HG03103 (cell line): ENCODE results near the gene NFE2L3.
"Not testable (repeated sequence)": the region's sequence is repeated elsewhere in the genome, so short reads cannot be mapped to it uniquely, and the experiment has no call there.

Experiments
- ATAC-seq: cut with Tn5 transposase; IDR thresholded peaks from one replicate; pipeline ENCODE4 v1.9.1; 2021; ENCODE audit warnings: low read depth; ENCODE audit not compliant: unreplicated experiment

NFE2L3 gene

DNA sequence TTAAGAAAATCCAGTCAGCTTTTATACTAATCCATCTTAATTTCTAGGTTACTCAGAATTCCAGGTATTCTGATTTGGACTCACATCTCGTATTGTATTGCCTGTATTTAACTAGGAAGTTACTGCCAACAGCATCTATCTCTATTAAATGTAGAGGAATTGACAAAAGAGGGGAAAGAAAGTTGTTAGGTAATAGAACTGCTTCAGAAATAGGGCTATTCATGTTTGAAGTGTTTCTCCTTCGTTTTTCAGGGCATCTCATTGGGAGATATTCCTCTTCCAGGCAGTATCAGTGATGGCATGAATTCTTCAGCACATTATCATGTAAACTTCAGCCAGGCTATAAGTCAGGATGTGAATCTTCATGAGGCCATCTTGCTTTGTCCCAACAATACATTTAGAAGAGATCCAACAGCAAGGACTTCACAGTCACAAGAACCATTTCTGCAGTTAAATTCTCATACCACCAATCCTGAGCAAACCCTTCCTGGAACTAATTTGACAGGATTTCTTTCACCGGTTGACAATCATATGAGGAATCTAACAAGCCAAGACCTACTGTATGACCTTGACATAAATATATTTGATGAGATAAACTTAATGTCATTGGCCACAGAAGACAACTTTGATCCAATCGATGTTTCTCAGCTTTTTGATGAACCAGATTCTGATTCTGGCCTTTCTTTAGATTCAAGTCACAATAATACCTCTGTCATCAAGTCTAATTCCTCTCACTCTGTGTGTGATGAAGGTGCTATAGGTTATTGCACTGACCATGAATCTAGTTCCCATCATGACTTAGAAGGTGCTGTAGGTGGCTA, 32.5 kb downstream of the NFE2L3 start:
- ATAC-seq = not testable (repeated sequence)

- no peak for ATAC-seq
Observed at GRCh38 chr7:26185131-26185843, 33.3 kb downstream of the NFE2L3 start.

DNA sequence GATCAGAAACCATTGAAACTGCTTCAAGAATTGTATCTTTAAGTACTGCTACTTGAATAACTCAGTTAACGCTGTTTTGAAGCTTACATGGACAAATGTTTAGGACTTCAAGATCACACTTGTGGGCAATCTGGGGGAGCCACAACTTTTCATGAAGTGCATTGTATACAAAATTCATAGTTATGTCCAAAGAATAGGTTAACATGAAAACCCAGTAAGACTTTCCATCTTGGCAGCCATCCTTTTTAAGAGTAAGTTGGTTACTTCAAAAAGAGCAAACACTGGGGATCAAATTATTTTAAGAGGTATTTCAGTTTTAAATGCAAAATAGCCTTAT, 33.8 kb downstream of the NFE2L3 start:
- no peak for ATAC-seq

GRCh38 chr7:26186364-26187311, 34.6 kb downstream of the NFE2L3 start:
- ATAC-seq = no peak

DNA sequence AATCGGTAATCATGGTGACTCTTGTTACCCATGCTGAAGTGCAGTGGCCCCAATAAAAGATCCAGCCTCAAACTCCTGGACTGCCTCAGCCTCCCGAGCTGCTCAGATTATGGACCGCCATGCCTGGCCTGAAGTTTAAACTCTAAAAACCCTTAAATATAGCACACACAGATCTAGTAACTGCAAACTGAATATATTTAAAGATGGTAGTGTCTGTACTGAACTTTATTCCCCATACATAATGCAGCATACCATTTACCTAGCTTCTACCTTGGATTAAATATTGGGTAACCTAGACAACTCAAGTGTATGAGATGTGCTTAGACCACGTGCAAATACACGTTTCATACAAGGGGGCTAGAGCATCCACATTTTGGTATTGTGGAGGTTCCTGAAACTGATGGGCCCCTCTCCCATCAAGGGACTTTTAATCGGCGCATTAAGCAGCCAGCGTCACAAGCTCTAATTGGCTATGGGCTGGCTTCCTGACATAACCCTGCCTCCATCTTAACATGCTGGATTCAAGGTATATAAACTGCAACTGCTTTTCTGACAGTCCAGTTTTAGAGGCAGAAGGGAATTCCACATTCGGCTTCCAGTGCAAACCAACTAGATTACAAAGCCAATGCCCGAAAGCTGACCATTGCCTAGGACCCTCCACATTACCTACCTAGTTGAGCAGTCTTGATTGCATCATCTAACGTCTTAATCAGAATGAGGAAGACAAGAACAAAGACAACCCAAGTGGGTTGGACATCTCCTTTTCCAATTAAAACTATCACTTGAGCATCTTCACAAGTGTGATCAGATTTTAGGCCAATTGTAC, 35.6 kb downstream of the NFE2L3 start:
- no peak for ATAC-seq

- no peak for ATAC-seq
Observed at GRCh38 chr7:26188206-26188956, 36.4 kb downstream of the NFE2L3 start.

- no peak for ATAC-seq
Observed at GRCh38 chr7:26188957-26189541, 37.1 kb downstream of the NFE2L3 start.

DNA sequence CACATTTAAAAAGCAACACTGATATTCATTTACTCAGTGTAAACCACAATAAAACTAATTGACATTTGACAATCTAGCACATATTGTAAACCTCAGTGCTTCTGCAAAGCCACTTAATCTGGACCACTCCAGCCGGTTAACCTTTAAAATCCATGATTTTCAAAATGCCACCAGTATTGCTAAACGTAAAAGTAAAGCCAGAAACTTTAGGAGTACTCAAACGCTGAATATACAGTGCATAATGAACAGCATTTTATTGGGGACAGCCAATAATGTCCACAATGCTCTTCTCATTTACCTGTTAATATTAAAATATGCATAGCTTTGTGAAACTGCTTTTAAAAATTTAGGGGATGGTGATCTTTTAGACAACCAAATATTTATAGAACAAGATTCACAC, 37.7 kb downstream of the NFE2L3 start:
- no peak for ATAC-seq

DNA sequence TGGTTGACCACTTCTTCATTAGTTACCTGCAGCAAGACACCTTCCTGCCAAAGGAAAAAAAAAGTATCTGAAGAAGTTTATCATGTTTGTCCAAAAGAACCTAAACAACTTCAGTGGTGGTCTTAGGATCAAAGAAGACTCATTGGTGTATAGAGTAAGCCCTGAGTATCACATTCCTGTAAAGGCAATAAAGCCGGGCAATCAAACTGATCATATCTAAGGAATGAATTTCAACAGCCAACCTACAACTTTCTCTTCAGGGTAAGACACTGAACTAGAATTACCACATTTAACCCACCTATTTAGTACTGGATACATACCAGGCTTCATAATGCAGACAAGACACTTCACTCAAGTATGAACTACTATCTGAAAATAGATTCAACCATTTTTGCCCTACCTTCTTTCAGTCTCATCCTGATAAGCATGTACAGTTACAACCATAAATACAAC, 38.4 kb downstream of the NFE2L3 start:
- no peak for ATAC-seq

DNA sequence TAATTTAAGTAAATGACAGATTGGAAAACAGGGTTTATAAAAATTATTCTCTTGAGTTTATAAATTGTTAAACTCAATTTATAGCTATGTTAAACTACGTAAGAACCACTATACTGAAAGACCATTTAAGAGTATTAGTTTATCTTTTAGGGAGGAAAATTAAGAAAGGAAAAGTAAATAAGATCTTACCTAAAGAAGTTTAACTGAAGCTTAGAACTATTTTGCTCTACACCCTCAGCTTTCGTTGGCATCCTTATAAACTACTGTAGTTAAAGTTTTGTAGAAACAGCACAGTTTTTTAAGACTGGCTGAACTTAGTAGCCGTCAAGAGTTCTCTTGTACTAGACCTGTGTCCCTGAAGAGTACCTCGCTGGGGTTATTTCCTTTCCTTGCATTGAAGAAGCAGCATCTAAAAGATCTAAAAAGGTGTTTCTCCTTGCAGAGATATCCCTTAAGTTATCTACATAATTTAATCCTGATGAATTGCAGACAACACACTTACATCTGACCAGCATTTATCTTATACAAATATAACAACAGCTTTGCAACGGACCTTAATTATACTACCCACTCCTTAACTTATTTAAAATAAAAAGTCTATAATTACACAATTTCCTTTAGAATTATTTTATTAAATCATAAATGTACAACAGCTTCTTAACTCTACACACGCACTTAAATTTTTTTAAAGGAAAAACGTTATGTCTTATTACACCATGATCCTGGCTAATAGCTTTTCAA, 39.4 kb downstream of the NFE2L3 start:
- no peak for ATAC-seq

DNA sequence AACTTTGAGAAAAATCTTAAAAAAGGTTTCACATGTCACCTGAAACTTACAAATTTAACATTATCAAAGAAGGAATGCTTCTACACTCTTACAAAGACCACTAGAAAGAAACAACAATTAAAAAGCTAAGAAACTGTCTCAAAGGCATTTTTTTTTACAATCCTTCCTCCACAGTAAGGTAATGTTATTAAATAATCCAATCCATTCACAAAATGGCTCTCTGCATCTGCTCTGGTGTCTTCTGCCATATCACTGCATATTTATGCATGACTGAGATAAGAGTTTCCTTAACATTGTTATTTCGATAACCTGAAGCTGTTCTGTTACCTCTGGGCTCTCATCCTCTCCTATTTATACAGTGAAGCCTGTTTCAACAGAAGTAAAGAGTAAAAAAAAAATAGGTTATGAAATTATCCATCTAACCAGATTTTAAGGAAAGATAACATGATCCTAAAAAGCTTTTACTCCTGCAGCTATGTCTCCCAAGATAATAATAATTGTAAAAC, 40.0 kb downstream of the NFE2L3 start:
- no peak for ATAC-seq

DNA sequence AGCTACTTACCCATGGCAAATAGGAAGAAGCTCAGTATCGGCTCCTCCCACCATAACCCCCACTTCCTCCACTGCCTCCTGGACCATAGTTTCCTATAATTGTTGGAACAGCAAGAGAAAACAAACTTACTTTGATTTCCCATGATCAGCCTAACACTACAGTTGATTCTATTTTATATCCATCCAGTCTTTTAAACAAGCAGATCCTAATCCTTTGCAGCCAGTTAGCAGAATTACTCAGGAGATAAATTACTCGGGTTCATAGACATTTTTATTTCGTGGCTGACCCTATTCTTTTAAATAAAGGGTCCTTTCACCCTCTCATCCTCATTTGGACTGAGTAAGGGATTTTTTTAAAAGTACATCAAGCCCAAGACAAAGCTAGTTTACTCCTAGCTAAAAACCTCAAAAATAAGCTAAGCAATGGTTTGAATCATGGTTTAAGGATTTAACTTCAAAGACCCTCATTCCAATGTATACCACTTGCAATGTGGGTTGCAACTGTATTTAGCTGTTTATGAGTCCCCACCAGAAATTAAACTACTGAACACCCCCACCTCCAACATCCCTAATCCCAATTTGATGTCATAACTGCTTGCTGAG, 40.6 kb downstream of the NFE2L3 start:
- ATAC-seq = no peak

DNA sequence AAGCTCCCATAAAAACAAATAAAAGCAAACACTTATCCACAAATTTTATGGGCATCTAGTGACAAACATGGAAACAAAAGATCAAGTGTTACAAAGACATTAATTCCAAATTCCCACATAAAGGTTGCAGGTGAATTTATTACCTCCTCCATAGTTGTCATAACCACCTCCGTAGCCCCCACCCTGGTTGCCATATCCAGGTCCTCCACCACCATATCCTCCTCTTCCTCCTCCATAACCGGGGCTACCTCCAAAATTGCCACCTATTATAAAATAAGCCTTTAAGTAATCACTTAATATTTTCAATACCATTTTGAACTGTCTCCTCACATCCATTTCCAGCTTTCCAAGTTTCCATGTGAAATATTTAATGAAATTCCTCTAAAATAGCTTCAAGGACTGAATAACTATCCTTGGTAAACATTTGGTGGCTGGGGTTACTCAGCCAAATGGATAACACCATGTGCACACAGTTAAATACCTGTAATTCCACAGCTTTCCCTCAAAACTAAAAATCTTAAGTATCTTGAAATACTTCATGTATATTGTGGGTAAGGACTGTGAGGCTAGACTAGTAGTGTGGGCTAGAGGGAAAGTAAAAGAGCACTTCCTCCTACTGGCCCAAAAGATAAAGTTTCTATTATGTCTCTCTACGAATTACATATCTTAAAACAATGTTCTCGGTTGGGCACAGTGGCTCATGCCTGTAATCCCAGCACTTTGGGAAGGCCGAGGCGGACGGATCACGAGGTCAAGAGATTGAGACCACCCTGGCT, 41.6 kb downstream of the NFE2L3 start:
- ATAC-seq = no peak

DNA sequence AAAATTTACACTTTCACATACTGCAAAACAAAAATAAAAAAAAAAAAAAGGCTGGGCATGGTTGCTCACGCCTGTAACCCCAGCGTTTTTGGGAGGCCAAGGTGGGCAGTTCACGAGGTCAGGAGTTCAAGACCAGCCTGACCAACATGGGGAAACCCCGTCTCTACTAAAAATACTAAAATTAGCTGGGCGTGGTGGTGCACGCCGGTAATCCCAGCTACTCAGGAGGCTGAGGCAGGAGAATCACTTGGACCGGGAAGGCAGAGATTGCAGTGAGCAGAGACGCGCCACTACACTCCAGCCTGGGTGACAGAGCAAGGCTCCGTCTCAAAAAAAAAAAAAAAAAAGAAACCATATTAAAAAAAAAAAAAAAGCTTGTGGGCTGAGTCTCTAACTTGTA, 42.8 kb downstream of the NFE2L3 start:
- not testable (repeated sequence) for ATAC-seq

GRCh38 chr7:26195182-26195581, 43.2 kb downstream of the NFE2L3 start:
- ATAC-seq = no peak

DNA sequence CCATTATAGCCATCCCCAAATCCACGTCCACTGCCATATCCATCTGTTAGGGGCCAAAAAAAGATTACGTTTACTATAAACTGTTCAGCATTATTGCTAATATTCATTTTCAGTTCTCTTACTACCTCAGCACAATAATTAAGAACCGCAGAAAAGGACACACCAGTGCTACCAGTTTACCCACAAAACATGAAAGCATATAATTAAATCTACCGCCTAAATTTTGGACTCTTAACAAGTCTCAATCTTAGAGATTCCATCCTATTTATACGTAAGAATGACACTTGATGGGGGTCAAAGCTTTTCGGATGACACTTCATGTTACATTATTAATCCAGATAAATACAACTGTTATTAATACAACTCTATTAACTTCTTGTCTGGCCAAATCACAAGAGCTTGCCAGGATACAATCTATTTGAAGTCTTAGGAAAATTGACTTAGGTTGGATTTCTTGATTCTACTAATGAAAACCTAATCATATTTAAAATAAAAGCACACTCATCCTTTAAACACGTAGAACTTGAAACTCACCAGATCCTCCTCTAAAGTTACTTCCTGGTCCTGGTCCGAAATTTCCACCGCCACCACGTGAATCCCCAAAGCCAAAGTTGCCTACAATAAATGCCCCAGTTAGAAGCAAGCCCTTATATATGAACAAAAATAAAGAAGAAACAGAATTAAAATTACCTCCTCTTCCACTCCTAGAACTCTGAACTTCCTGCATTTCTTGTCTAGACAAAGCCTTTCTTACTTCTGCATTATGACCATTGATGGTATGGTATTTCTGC, 44.1 kb downstream of the NFE2L3 start:
- no peak for ATAC-seq
